Measurements from ENCODE around the gene ETFDH.

- no peak for TF ChIP-seq ZNF76 (tag by site-specific recombination; IDR thresholded peaks at IDR 0.05; ENCODE audit: borderline replicate concordance, low read depth)
- TF ChIP-seq CTCF (tag by site-specific recombination; IDR thresholded peaks at IDR 0.05) = no peak
- TF ChIP-seq ZNF777 (tag by site-specific recombination; IDR thresholded peaks at IDR 0.05; ENCODE audit: borderline replicate concordance) = no peak
- no peak for TF ChIP-seq ZNF155 (tag by site-specific recombination; IDR thresholded peaks at IDR 0.05)
Measured at GRCh38 chr4:158726633-158727032, 54.5 kb downstream of the ETFDH start.
